ENCODE measurements around the gene U2AF1L4.

DNA sequence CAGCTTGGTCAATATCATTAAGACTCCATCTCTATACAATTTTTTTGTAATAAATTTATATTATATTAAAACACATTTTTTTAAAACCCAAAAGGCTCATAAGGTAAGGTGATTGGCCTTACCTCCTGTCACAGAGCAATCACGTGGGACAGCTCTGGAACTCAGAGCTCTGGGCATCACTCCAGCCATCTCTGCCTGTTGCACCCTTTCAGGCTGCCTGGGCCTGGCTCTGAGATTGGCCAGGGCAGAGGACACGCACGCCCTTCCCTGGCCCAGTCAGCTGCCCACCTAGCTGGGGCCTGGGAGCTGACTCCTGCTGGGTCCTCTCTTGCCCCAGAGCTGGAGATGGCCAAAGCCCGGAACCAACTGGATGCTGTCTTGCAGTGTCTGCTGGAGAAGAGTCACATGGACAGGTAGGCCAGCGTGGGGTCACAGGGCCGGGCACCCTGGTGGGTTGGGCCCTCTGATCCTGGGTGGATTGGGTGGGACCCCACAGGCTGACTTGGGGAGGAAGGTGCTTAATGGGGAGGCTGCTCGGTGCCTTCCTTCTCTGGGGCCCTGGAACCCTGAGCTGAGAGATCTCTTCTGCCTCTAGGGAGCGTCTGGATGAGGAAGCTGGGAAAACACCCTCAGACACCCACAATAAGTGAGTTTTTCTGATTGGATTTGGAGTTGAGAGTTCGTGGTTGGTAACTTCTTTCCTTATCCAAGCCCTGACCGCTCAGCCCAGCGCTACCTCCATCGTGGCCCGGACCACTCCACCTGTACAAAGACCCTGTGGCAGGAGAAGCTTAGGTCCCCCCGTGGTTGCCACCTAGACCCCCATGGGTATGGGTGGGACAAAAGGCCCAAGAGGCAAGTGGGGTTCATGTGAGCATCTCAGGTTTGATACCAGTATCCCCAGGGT lies 6.9 kb upstream of the U2AF1L4 start:
- TF ChIP-seq, protein P1, sequence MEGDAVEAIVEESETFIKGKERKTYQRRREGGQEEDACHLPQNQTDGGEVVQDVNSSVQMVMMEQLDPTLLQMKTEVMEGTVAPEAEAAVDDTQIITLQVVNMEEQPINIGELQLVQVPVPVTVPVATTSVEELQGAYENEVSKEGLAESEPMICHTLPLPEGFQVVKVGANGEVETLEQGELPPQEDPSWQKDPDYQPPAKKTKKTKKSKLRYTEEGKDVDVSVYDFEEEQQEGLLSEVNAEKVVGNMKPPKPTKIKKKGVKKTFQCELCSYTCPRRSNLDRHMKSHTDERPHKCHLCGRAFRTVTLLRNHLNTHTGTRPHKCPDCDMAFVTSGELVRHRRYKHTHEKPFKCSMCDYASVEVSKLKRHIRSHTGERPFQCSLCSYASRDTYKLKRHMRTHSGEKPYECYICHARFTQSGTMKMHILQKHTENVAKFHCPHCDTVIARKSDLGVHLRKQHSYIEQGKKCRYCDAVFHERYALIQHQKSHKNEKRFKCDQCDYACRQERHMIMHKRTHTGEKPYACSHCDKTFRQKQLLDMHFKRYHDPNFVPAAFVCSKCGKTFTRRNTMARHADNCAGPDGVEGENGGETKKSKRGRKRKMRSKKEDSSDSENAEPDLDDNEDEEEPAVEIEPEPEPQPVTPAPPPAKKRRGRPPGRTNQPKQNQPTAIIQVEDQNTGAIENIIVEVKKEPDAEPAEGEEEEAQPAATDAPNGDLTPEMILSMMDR (IDR thresholded peaks at IDR 0.05 in 4 of 5, conservative IDR thresholded peaks at IDR 0.05 in 1 of 5), result no peak
- TF ChIP-seq POLR2A (IDR thresholded peaks at IDR 0.05), result no peak
